Measurements from ENCODE around the gene AGAP3.

- TF ChIP-seq CTCF (IDR thresholded peaks at IDR 0.05; ENCODE audit: insufficient read depth, low read depth, low read length) (no peak), EZH2 (IDR thresholded peaks at IDR 0.05; ENCODE audit: insufficient read depth, low read length) (no peak)
These were observed 10.3 kb upstream of the AGAP3 start for GRCh38 chr7:151075978-151076426.

All from astrocyte (in vitro differentiated cells and primary cell).